CD14-positive monocyte (primary cell): ENCODE measurements around the gene HIVEP3. TPM values are rescaled to one million over a fixed set of nuclear protein-coding genes. Genes with fewer than 3 reads are reported as not detected.
A peak's percentile ranks its signal among the peaks of the same experiment; 100 is the strongest.

Experiments
- DNase-seq, 3 donors: peaks; one replicate each; pipeline ENCODE4 v3.0.0-alpha.2; 2011 to 2022
- H2AFZ ChIP-seq: 2 replicates; pipeline ENCODE4 v1.6.0; 2012; ENCODE audit warnings: mild to moderate bottlenecking, low read depth, low read length, inconsistent platforms; ENCODE audit not compliant: insufficient read depth, poor library complexity, severe bottlenecking
- H3K27ac ChIP-seq, 2 donors: 1 replicate in 1 of 2; 2 replicates in 1 of 2; pipeline ENCODE4 v1.5.1; 2012 to 2013; ENCODE audit warnings: low read length in 2 of 2, control low read depth in 1 of 2, inconsistent platforms in 1 of 2, low read depth in 1 of 2, mild to moderate bottlenecking in 1 of 2
- H3K27me3 ChIP-seq, 2 donors: one replicate each; pipeline versions ENCODE4 v1.6.0 to v1.6.1; 2011 to 2013; ENCODE audit warnings: low read length in 2 of 2; ENCODE audit not compliant: control insufficient read depth in 2 of 2, insufficient read depth in 2 of 2
- H3K36me3 ChIP-seq, 2 donors: replicated peaks in 1 of 2; 1 replicate in 1 of 2; 2 replicates in 1 of 2; pipeline versions ENCODE4 v1.5.1 to v1.6.1; 2012 to 2013; ENCODE audit warnings: low read length in 2 of 2, control low read depth in 1 of 2, inconsistent platforms in 1 of 2, mild to moderate bottlenecking in 1 of 2; ENCODE audit not compliant: insufficient read depth in 2 of 2, control insufficient read depth in 1 of 2
- H3K4me1 ChIP-seq, 2 donors: 1 replicate in 1 of 2; 2 replicates in 1 of 2; pipeline versions ENCODE4 v1.5.1 to v1.6.1; 2012 to 2013; ENCODE audit warnings: low read length in 2 of 2, control low read depth in 1 of 2, inconsistent platforms in 1 of 2, mild to moderate bottlenecking in 1 of 2, moderate library complexity in 1 of 2; ENCODE audit not compliant: insufficient read depth in 2 of 2, control insufficient read depth in 1 of 2
- H3K4me2 ChIP-seq: replicated peaks from 2 replicates; pipeline ENCODE3; 2012; ENCODE audit warnings: low read length, moderate library complexity, mild to moderate bottlenecking; ENCODE audit not compliant: poor library complexity, severe bottlenecking; ENCODE audit errors: extremely low read depth
- H3K4me3 ChIP-seq, 3 experiments: fragments of 200-600 bp in 1 of 3; sonication (generic) in 1 of 3; replicated peaks in 1 of 3; 1 replicate in 2 of 3; 2 replicates in 1 of 3; pipeline ENCODE4 v1.5.1; 2011 to 2013; ENCODE audit warnings: low read length in 3 of 3, mild to moderate bottlenecking in 3 of 3, control low read depth in 2 of 3, low read depth in 2 of 3, inconsistent platforms in 1 of 3, moderate library complexity in 1 of 3
- H3K79me2 ChIP-seq: 2 replicates; pipeline ENCODE4 v1.6.0; 2012; ENCODE audit warnings: mild to moderate bottlenecking, control low read depth, inconsistent platforms, low read length, moderate library complexity; ENCODE audit not compliant: insufficient read depth
- H3K9ac ChIP-seq: 2 replicates; pipeline ENCODE4 v1.6.0; 2017; ENCODE audit warnings: low read length, mild to moderate bottlenecking; ENCODE audit not compliant: insufficient read depth, poor library complexity, severe bottlenecking
- H3K9me3 ChIP-seq, 2 donors: replicated peaks in 1 of 2; 1 replicate in 1 of 2; 2 replicates in 1 of 2; pipeline versions ENCODE4 v1.5.1 to v1.6.1; 2012 to 2013; ENCODE audit warnings: low read length in 2 of 2, control low read depth in 1 of 2; ENCODE audit not compliant: control insufficient read depth in 1 of 2, insufficient read depth in 1 of 2
- H4K20me1 ChIP-seq: 2 replicates; pipeline ENCODE4 v1.6.0; 2012; ENCODE audit warnings: mild to moderate bottlenecking, low read length, control low read depth, moderate library complexity; ENCODE audit not compliant: insufficient read depth
- H3K27ac Mint-ChIP-seq, 7 donors: one replicate each; pipeline ENCODE4 v1.8.0; 2020; ENCODE audit warnings: mild to moderate bottlenecking in 7 of 7, mixed read lengths in 7 of 7, moderate library complexity in 6 of 7, inconsistent platforms in 2 of 7
- H3K27me3 Mint-ChIP-seq, 3 donors: one replicate each; pipeline ENCODE4 v1.8.0; 2021 to 2022; ENCODE audit warnings: low read depth in 3 of 3, mild to moderate bottlenecking in 3 of 3, mixed read lengths in 3 of 3, moderate library complexity in 3 of 3, inconsistent platforms in 1 of 3
- H3K36me3 Mint-ChIP-seq, 2 donors: one replicate each; pipeline ENCODE4 v1.8.0; 2020; ENCODE audit warnings: mixed read lengths in 2 of 2, inconsistent platforms in 1 of 2, mild to moderate bottlenecking in 1 of 2
- H3K4me1 Mint-ChIP-seq: one replicate; pipeline ENCODE4 v1.8.0; 2020; ENCODE audit warnings: mild to moderate bottlenecking, mixed read lengths
- H3K4me3 Mint-ChIP-seq, 2 donors: one replicate each; pipeline ENCODE4 v1.8.0; 2020; ENCODE audit warnings: mild to moderate bottlenecking in 2 of 2, mixed read lengths in 2 of 2, moderate library complexity in 1 of 2
- H3K9me3 Mint-ChIP-seq, 7 donors: one replicate each; pipeline ENCODE4 v1.8.0; 2020 to 2022; ENCODE audit warnings: mixed read lengths in 7 of 7, mild to moderate bottlenecking in 6 of 7, moderate library complexity in 6 of 7, inconsistent platforms in 2 of 7
- CTCF ChIP-seq: fragments of 200-600 bp; IDR thresholded peaks from one replicate; pipeline ENCODE4 v1.8.0; 2022; ENCODE audit warnings: antibody characterized with exemption, mild to moderate bottlenecking
- WGBS: methylation state at CpG from one replicate; pipeline ENCODE4 v1.1.5; 2013; ENCODE audit warnings: missing lambda C conversion rate; ENCODE audit not compliant: insufficient coverage; 5-methylcytosine and 5-hydroxymethylcytosine counted together
- intact Hi-C, 2 donors: fragments of 100-400 bp; cut with micrococcal nuclease; formaldehyde crosslinking; loops; one replicate each; pipeline versions ENCODE4 v1.15.0 to v1.15.1; 2023
- polyA plus RNA-seq, 3 donors: library from polyadenylated mRNA; depleted of rRNA in 1 of 3; unstranded in 2 of 3; stranded (reverse) in 1 of 3; fragments of 300-500 nt in 2 of 3; fragments of >200 nt in 1 of 3; fragmentation: Illumina TruSeq in 2 of 3; gene quantifications; 1 replicate in 2 of 3; 2 replicates in 1 of 3; pipeline ENCODE4 v1.2.3, GENCODE V29; 2012 to 2021

The HIVEP3 gene
- polyA plus RNA-seq, 3 donors: 1.2 to 3.7 (median 1.8) TPM

DNA sequence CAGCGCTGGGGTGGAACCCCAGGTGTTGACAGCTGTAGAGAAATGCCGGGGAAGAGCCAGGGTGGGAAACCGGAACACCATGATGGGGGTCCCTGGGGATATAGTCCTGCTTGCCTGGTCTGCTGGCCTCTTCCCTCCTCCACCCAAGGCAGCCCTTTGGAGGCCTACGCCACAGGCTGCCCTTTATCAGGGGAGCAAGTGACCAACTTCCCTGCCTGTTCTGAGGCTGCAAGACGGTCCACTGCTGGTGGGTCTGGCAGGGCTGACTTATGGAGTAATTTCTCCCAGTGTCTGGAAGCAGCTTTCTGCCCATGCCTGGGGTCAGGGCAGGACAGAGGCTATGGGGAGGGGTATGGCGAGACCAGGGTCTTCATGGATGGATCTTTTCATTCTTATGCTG, 383.4 kb downstream of the HIVEP3 start:
- H3K9me3 ChIP-seq: no peaks in the 10 kb centered on the region
- peaks cover 0 to 7% of the 10 kb centered on the region in 2 donors for H3K36me3 ChIP-seq
- Mint-ChIP-seq H3K4me3 (no peak overlapping the region), H3K9me3 (peaks cover 0 to 2% (median 0%) of the 10 kb centered on the region in 7 donors), H3K36me3 (peaks cover 23 to 31% of the 10 kb centered on the region in 2 donors), H3K27me3 (peaks cover 0 to 6% (median 4%) of the 10 kb centered on the region in 3 donors), H3K27ac (peak overlapping the region in 1 of 7 donors; percentile 66), H3K4me1 (no peaks in the 10 kb centered on the region)
- peaks cover 56% of the 10 kb centered on the region for H4K20me1 ChIP-seq
- no peaks in the 10 kb centered on the region for H3K4me1 ChIP-seq
- H3K27me3 ChIP-seq: no peaks in the 10 kb centered on the region
- no peak overlapping the region for H2AFZ ChIP-seq
- no peak overlapping the region for H3K4me3 ChIP-seq
- TF ChIP-seq CTCF: no peak
- no peak for DNase-seq
- H3K9ac ChIP-seq: no peak overlapping the region
- 79% methylated on average over 4 of the region's 6 CpGs for WGBS
- no peak overlapping the region for H3K4me2 ChIP-seq
- intact Hi-C loops: no loop called here
- no peak overlapping the region for H3K27ac ChIP-seq
- H3K79me2 ChIP-seq: no peaks in the 10 kb centered on the region

DNA sequence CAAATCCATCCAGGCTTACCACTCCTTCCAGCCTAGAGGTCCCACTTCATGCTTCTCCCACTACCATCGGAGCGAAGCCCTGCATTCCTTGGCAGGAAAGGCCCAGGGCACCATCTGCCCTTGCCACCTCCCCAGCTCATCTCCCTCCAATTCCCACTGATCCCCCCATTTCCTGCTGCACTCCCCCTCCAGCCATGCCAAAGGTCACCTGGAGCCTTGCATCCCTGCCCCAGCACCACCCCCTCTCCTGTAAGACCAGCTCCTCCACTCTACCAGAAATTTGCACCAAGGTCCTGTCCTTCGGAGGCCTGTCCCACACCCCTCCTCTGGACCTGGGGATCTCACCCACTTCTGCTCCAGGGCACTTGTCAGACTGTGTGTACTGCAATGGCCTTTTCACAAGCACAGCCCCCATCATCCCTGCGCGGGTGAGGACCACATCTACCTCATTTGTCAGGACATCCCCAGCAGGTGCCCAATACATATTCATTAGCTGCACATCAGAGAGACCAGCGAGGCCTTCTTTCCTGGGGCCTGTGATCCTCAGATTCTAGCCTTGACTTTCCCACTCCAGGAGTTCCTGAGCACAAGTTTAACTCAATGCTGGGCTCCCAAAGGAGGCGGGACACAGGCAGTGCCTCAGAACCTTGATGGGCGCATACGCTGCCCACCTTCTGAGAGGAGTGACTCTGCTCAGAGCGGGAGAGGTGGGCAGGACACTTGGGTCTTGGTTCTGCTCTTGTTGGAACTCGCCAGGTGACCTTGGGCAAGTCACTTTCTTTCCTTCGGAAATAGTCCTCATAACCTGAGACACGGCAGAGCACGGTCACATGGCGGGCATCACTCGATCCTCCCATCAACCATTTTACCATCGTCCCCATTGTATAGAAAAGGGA, 384.3 kb downstream of the HIVEP3 start:
- no peak for TF ChIP-seq CTCF
- H3K9ac ChIP-seq: no peak overlapping the region
- peaks cover 0 to 4% (median 0%) of the 10 kb centered on the region in 7 donors for H3K9me3 Mint-ChIP-seq
- peaks cover 19 to 29% of the 10 kb centered on the region in 2 donors for H3K36me3 Mint-ChIP-seq
- H3K27me3 ChIP-seq: no peaks in the 10 kb centered on the region
- no peak for DNase-seq
- peaks cover 0 to 8% (median 4%) of the 10 kb centered on the region in 3 donors for H3K27me3 Mint-ChIP-seq
- peaks cover 0 to 7% of the 10 kb centered on the region in 2 donors for H3K36me3 ChIP-seq
- H2AFZ ChIP-seq: no peak overlapping the region
- no peak overlapping the region for H3K4me2 ChIP-seq
- peak overlapping the region in 2 of 7 donors; percentile 13 to 66 for H3K27ac Mint-ChIP-seq
- H4K20me1 ChIP-seq: peaks cover 50% of the 10 kb centered on the region
- over 99% methylated on average over 11 of the region's 17 CpGs for WGBS
- no peaks in the 10 kb centered on the region for H3K4me1 Mint-ChIP-seq
- intact Hi-C loops: no loop called here
- no peaks in the 10 kb centered on the region for H3K79me2 ChIP-seq
- no peak overlapping the region for H3K4me3 Mint-ChIP-seq
- no peaks in the 10 kb centered on the region for H3K9me3 ChIP-seq
- no peak overlapping the region for H3K27ac ChIP-seq
- H3K4me1 ChIP-seq: no peaks in the 10 kb centered on the region
- H3K4me3 ChIP-seq: no peak overlapping the region
